Measurements from ENCODE around the gene PRKCG.
"Not testable (repeated sequence)": the region's sequence is repeated elsewhere in the genome, so short reads cannot be mapped to it uniquely, and the experiment has no call there.

Gene PRKCG

GRCh38 chr19:53881482-53882390 is at the start of gene PRKCG:
PRKCG (plus strand) TSS chr19:53882197; CDS start chr19:53882495, 298 bp downstream.
- in situ Hi-C loops (cut with HindIII; ENCODE audit: low sequenced_read_pairs), result no loop called here

GRCh38 chr19:53832861-53833260 is 49.1 kb upstream of the PRKCG start:
- in situ Hi-C loops (cut with HindIII; ENCODE audit: low sequenced_read_pairs), result not testable (repeated sequence)

- in situ Hi-C loops (cut with HindIII; ENCODE audit: low sequenced_read_pairs), result not testable (repeated sequence)
Observed at GRCh38 chr19:53838446-53838845, 43.6 kb upstream of the PRKCG start.

GRCh38 chr19:53840241-53840640 is 41.8 kb upstream of the PRKCG start:
- in situ Hi-C loops (cut with HindIII; ENCODE audit: low sequenced_read_pairs), result not testable (repeated sequence)

GRCh38 chr19:53840914-53841313 is 41.1 kb upstream of the PRKCG start:
- in situ Hi-C loops (cut with HindIII; ENCODE audit: low sequenced_read_pairs), result not testable (repeated sequence)

GRCh38 chr19:53844849-53845246 is 37.1 kb upstream of the PRKCG start:
- in situ Hi-C loops (cut with HindIII; ENCODE audit: low sequenced_read_pairs), result no loop called here

GRCh38 chr19:53847555-53847954 is 34.4 kb upstream of the PRKCG start:
- in situ Hi-C loops (cut with HindIII; ENCODE audit: low sequenced_read_pairs), result no loop called here

- in situ Hi-C loops (cut with HindIII; ENCODE audit: low sequenced_read_pairs), result no loop called here
Observed at GRCh38 chr19:53849237-53849676, 32.7 kb upstream of the PRKCG start.

GRCh38 chr19:53853707-53854106 is 28.3 kb upstream of the PRKCG start:
- in situ Hi-C loops (cut with HindIII; ENCODE audit: low sequenced_read_pairs), result no loop called here

GRCh38 chr19:53864308-53864836 is 17.6 kb upstream of the PRKCG start:
- in situ Hi-C loops (cut with HindIII; ENCODE audit: low sequenced_read_pairs), result no loop called here

GRCh38 chr19:53865523-53865917 is 16.5 kb upstream of the PRKCG start:
- in situ Hi-C loops (cut with HindIII; ENCODE audit: low sequenced_read_pairs), result no loop called here

- in situ Hi-C loops (cut with HindIII; ENCODE audit: low sequenced_read_pairs), result no loop called here
Observed at GRCh38 chr19:53865918-53866864, 15.8 kb upstream of the PRKCG start.

GRCh38 chr19:53866865-53867224 is 15.2 kb upstream of the PRKCG start:
- in situ Hi-C loops (cut with HindIII; ENCODE audit: low sequenced_read_pairs), result no loop called here

- in situ Hi-C loops (cut with HindIII; ENCODE audit: low sequenced_read_pairs), result no loop called here
Observed at GRCh38 chr19:53867225-53868090, 14.5 kb upstream of the PRKCG start, which contains the start of gene MYADM. MYADM (plus strand) TSS chr19:53867883; CDS start chr19:53873530, 5,647 bp downstream.

GRCh38 chr19:53868091-53868891 is 13.7 kb upstream of the PRKCG start:
- in situ Hi-C loops (cut with HindIII; ENCODE audit: low sequenced_read_pairs), result no loop called here

- in situ Hi-C loops (cut with HindIII; ENCODE audit: low sequenced_read_pairs), result no loop called here
Observed at GRCh38 chr19:53868892-53869804, 12.8 kb upstream of the PRKCG start.

- in situ Hi-C loops (cut with HindIII; ENCODE audit: low sequenced_read_pairs), result not testable (repeated sequence)
Observed at GRCh38 chr19:53869805-53870484, 12.1 kb upstream of the PRKCG start.

GRCh38 chr19:53870485-53870844 is 11.5 kb upstream of the PRKCG start:
- in situ Hi-C loops (cut with HindIII; ENCODE audit: low sequenced_read_pairs), result no loop called here

Data from endothelial cell of hepatic sinusoid (primary cell).